GM21576 (cell line): Measurements from ENCODE around the gene KCNJ6.

ENCODE experiments used
- ATAC-seq: cut with Tn5 transposase; IDR thresholded peaks from one replicate; pipeline ENCODE4 v1.9.1; 2021; ENCODE audit warnings: mild to moderate bottlenecking, moderate library complexity; ENCODE audit not compliant: unreplicated experiment

Gene KCNJ6

GRCh38 chr21:37827913-37828312, 88.3 kb downstream of the KCNJ6 start:
- ATAC-seq = no peak

GRCh38 chr21:37821786-37822450, 94.3 kb downstream of the KCNJ6 start:
- no peak for ATAC-seq

GRCh38 chr21:37821092-37821491, 95.2 kb downstream of the KCNJ6 start:
- ATAC-seq = no peak

GRCh38 chr21:37819372-37819771, 96.9 kb downstream of the KCNJ6 start:
- no peak for ATAC-seq

GRCh38 chr21:37817242-37817641, 99.0 kb downstream of the KCNJ6 start:
- ATAC-seq = no peak

GRCh38 chr21:37815893-37816292, 100.4 kb downstream of the KCNJ6 start:
- ATAC-seq = no peak

DNA sequence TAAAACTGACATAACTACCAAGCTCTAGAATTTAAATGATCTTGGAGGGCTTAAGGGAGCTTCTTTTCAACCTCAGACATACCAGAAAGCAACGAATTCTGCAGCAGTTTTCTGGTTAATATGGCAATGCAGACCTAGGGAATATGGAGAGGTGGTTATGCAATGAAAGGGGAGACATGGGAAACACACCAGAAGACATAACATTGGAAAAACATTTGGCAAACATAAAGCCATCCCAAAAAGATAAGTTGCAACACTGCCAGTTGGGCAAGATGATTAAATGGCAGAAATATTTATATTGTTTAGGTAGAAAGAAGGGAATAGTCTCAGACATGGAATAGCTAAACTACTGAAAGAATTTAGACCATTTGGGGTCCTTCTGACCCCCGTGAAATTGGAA, 104.5 kb downstream of the KCNJ6 start:
- ATAC-seq = no peak

GRCh38 chr21:37808261-37808660, 108.0 kb downstream of the KCNJ6 start:
- no peak for ATAC-seq

- ATAC-seq = no peak
These were observed 111.0 kb downstream of the KCNJ6 start for GRCh38 chr21:37805266-37805665.

GRCh38 chr21:37804001-37804400, 112.3 kb downstream of the KCNJ6 start:
- no peak for ATAC-seq

DNA sequence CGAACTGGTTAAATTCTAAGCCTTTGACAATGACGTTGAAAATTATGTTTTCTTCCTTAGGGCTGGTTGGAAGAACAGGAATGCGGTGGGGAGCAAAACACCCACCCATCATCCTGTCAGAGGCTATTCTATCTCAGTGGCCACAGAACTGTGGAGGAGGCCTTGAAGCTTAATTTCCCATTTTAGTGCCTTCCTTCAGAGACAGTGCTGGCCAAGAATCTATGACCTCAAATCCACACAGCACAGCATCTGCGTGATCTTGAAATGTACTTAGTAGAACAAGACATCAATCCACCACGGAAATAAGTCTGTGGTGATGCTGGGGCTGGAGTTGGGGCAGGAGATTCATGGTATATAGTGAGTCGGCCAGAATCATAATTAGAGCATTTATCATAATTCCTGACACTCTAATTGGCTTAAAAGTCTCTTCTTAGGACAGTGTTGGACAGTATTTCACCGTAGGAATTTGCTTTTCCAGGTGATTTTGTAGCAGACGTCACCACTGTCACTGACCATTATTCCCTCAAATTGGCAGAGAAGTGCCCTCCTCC, 113.1 kb downstream of the KCNJ6 start:
- ATAC-seq = no peak

DNA sequence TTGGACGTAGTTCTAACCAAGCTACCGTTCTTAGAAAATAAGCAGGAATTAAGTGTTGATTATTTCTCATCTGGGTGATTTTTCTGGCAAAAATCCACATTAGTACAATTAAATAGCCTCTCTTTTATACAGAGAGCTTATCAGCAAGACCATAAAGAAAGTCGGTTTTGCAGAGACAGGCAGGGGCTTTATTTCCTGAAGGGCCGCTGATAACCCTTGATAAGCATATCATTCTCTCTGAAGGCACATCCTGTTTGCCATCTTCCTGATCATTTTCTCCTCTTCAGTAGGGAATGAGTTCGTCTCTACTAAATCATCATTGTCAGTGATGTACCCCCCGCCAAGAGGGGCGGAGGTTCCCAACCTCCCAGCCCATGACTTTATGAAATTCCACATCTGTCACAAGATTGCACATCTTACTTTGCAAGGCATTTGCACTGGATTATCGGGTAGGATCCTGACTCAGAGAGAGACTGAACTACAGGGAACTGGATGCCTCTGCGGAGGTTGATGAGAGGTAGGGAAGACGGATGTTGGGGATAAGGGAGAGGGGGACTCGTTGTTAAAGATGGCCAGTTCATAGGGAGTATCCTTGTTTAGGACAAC, 115.7 kb downstream of the KCNJ6 start:
- ATAC-seq = no peak

DNA sequence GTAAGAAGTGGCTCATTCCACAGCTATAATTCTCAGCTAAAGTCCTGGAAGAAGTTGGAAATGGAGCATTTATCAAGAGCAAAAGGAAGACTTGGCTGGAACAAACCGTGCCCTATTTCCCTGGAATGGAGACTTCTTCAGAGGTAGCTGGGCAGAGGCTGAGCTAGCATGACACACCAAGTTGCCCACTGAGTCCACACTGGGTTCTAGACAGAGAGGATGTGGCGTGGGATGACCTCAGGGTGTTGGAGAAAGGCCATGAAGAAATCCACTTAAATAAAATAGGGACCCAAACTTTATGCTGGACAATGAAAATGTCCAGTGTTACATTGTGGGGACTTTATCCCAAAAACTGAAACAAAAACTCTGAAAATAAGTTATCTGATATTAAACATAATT, 116.2 kb downstream of the KCNJ6 start:
- ATAC-seq = no peak

GRCh38 chr21:37799211-37800056, 116.8 kb downstream of the KCNJ6 start:
- no peak for ATAC-seq

DNA sequence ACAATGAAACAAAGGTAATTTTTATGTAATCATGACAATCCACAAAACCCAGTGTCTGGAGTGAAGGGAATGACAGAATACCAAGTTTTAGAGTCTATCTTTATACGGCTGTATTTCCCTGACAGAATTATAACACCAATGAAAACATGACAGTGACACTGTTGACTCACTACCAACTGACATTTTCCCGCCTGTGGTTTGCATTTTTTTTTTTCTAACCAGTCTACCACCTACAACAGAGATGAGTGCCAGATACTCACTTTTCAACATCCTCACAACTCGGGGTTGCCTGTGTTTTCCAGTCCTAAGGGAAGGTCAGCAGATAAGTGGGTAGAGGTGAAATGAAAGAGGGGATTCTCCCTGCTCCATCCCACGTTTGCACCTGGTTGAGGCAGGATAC, 118.9 kb downstream of the KCNJ6 start:
- no peak for ATAC-seq

- no peak for ATAC-seq
These were observed 120.2 kb downstream of the KCNJ6 start for GRCh38 chr21:37796011-37796410.

DNA sequence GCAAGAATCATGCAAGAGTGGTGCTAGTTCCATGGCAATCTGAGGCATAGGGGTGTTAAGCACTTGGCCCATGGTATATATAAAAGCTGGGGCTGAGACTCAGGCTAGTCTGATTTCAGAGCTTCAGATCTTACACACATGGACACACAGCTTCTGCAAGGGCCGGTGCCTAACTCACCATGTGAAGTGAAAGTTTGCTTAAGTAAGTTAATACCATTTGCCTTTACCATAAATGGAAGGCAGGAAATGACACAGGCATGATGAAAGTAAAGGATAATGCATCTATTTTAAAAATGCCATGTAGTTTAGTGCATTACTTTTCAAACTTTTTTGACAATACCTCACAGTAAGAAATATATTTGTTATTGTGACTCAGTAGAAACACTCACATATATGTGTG, 122.6 kb downstream of the KCNJ6 start:
- ATAC-seq = no peak

DNA sequence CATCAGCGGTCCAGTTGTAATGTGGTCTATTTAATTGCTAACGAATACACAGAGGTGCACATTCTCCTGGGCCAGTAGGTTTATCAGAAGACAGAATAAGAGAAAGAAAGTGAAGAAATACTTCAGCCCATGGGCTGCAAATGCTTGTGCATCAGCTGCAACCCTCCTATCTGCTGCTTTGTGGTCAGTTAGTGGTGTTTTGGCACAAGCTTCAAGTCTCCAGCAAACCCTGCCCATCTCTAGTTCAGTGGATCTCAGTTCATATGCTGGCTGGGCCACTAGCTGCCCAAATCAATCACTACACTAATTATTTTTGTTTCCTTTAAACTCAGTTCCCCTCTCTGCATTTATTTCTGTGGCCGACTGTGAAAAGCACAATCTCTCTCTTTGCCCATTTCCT, 124.2 kb downstream of the KCNJ6 start:
- ATAC-seq = no peak

DNA sequence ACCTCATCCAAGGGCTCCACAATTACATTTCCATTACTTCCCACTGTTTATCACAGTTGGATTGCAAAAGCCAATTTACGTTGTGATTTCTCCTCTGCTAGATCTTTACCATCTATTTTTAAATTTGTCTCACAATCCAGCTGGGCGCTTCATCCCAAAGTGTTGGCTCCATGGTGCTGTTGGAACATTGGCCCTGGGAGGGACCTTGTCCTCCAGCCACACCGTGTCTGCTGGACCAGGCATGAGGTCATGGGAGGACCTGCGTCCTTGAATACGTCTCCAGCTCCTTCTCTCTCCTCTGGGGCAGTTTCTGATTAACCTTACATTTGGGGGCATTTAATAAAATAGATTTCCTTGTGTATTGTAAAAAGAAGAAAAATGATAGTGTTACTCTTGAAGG, 125.4 kb downstream of the KCNJ6 start:
- no peak for ATAC-seq

DNA sequence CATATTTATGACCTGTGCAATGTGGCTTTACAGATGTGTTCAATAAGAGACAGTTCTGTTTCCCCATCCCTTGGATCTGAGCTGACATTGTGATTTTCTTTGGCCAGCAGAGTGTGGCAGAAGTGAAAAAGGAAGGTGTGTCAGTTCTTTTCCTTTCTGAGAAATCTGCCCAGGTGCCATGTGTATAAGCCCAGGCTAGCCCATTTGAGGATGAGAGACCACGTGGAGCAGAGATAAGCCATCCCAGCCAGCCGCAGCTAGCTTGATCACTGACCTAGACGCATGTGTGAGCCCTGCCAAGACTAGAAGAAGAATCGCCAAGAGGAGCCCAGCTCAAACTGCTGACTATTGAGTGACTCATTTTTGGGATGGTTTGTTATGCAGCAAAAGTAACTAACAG, 127.8 kb downstream of the KCNJ6 start:
- ATAC-seq = no peak

DNA sequence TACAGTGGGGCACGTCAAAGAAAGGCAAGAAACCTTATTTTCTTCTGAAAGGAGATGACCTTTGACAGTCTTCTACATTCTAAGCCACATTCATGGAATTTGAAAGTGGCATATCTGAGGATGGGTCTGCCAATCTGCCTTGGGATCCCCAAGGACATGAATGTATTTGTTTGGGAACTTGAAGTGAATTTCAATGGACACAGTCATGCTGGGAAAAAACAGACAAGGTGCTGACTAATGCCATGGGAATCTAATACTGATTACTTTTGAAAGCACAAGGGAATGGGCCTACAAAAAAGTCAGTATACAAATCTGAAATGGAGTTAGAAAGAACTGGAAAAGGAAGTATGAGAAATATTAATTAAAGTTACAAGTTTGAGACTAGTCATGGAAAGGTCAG, 128.8 kb downstream of the KCNJ6 start:
- no peak for ATAC-seq
